ENCODE data around the gene ORM1.
"Not testable (repeated sequence)": the region's sequence is repeated elsewhere in the genome, so short reads cannot be mapped to it uniquely, and the experiment has no call there.

ORM1 gene

GRCh38 chr9:114304416-114305188 is 18.3 kb upstream of the ORM1 start:
- DNase-seq (ENCODE audit: low read depth, low spot score): no peak

- DNase-seq (ENCODE audit: low read depth, low spot score): no peak
Observed at GRCh38 chr9:114307899-114308267, 15.0 kb upstream of the ORM1 start.

GRCh38 chr9:114308361-114308950 is 14.4 kb upstream of the ORM1 start:
- DNase-seq (ENCODE audit: low read depth, low spot score): no peak

GRCh38 chr9:114309096-114309495 is 13.8 kb upstream of the ORM1 start:
- no peak for DNase-seq (ENCODE audit: low read depth, low spot score)

- no peak for DNase-seq (ENCODE audit: low read depth, low spot score)
Observed at GRCh38 chr9:114310471-114311450, 12.1 kb upstream of the ORM1 start.

- no peak for DNase-seq (ENCODE audit: low read depth, low spot score)
Observed at GRCh38 chr9:114311571-114312512, 11.1 kb upstream of the ORM1 start.

- no peak for DNase-seq (ENCODE audit: low read depth, low spot score)
Observed at GRCh38 chr9:114312513-114312875, 10.4 kb upstream of the ORM1 start.

- no peak for DNase-seq (ENCODE audit: low read depth, low spot score)
Observed at GRCh38 chr9:114313186-114313585, 9.7 kb upstream of the ORM1 start.

GRCh38 chr9:114314256-114314867 is 8.5 kb upstream of the ORM1 start:
- no peak for DNase-seq (ENCODE audit: low read depth, low spot score)

- no peak for DNase-seq (ENCODE audit: low read depth, low spot score)
Observed at GRCh38 chr9:114314881-114315722, 7.8 kb upstream of the ORM1 start.

- no peak for DNase-seq (ENCODE audit: low read depth, low spot score)
Observed at GRCh38 chr9:114315723-114316363, 7.1 kb upstream of the ORM1 start.

- DNase-seq (ENCODE audit: low read depth, low spot score): no peak
Observed at GRCh38 chr9:114316605-114317230, 6.2 kb upstream of the ORM1 start.

- DNase-seq (ENCODE audit: low read depth, low spot score): no peak
Observed at GRCh38 chr9:114317665-114318357, 5.1 kb upstream of the ORM1 start.

- no peak for DNase-seq (ENCODE audit: low read depth, low spot score)
Observed at GRCh38 chr9:114318416-114318815, 4.5 kb upstream of the ORM1 start.

- DNase-seq (ENCODE audit: low read depth, low spot score): no peak
Observed at GRCh38 chr9:114319147-114319546, 3.8 kb upstream of the ORM1 start.

GRCh38 chr9:114320710-114321109 is 2.2 kb upstream of the ORM1 start:
- DNase-seq (ENCODE audit: low read depth, low spot score): not testable (repeated sequence)

GRCh38 chr9:114321759-114322158 is 1.1 kb upstream of the ORM1 start:
- no peak for DNase-seq (ENCODE audit: low read depth, low spot score)

GRCh38 chr9:114322160-114322818 is 609 bp upstream of the ORM1 start:
- DNase-seq (ENCODE audit: low read depth, low spot score): not testable (repeated sequence)
